SK-N-SH (cell line): ENCODE measurements around the gene CTTN. TPM values are rescaled to one million over a fixed set of nuclear protein-coding genes. Genes with fewer than 3 reads are reported as not detected.
A peak's percentile ranks its signal among the peaks of the same experiment; 100 is the strongest.

Experiments
- CTCF ChIA-PET: fragments of 300-600, 350-600 bp; formaldehyde crosslinking; extraction: SDS; loops from one replicate; lab custom pipeline; 2021; lab: Yijun Ruan, JAX
- POLR2A ChIA-PET: fragments of 350-600 bp; sonication (Branson Sonifier 250); formaldehyde crosslinking; extraction: SDS; loops from one replicate; lab custom pipeline; 2020; ENCODE audit warnings: antibody characterized with exemption, inconsistent platforms; lab: Yijun Ruan, JAX
- DNase-seq: peaks from one replicate; pipeline ENCODE4 v3.0.0; 2012
- H2AFZ ChIP-seq: fragments of 200-600 bp; sonication (generic); 2 replicates; pipeline ENCODE4 v1.8.1; 2016; ENCODE audit warnings: antibody characterized with exemption, mild to moderate bottlenecking, low read depth
- H3F3A ChIP-seq: fragments of 200-600 bp; sonication (generic); replicated peaks from 2 replicates; pipeline ENCODE3; 2016; ENCODE audit warnings: antibody characterized with exemption, mild to moderate bottlenecking; ENCODE audit not compliant: insufficient read depth
- H3K27ac ChIP-seq, 2 experiments: fragments of 200-500 bp in 1 of 2; fragments of 200-600 bp in 1 of 2; sonication (Bioruptor generic) in 1 of 2; sonication (generic), shearing (Covaris generic) in 1 of 2; 2 replicates each; pipeline versions ENCODE4 v1.5.1 to v1.6.1; 2014 to 2016; ENCODE audit warnings: low read depth in 2 of 2, inconsistent platforms in 1 of 2, low read length in 1 of 2, mild to moderate bottlenecking in 1 of 2, mixed read lengths in 1 of 2
- H3K27me3 ChIP-seq: fragments of 200-600 bp; sonication (generic), shearing (Covaris generic); 2 replicates; pipeline ENCODE4 v1.6.1; 2016; ENCODE audit warnings: mixed run types; ENCODE audit not compliant: insufficient read depth
- H3K36me3 ChIP-seq, 2 experiments: fragments of 200-500 bp in 1 of 2; fragments of 200-600 bp in 1 of 2; sonication (Bioruptor generic) in 1 of 2; sonication (generic) in 1 of 2; replicated peaks in 1 of 2; 2 replicates each; pipeline versions ENCODE3 to v1.5.1; 2014 to 2016; ENCODE audit warnings: low read length in 1 of 2, mild to moderate bottlenecking in 1 of 2; ENCODE audit not compliant: insufficient read depth in 2 of 2, control insufficient read depth in 1 of 2
- H3K4me1 ChIP-seq, 2 experiments: fragments of 200-500 bp in 1 of 2; fragments of 200-600 bp in 1 of 2; sonication (Bioruptor generic) in 1 of 2; sonication (generic), shearing (Covaris generic) in 1 of 2; 2 replicates each; pipeline versions ENCODE4 v1.5.1 to v1.6.1; 2014 to 2016; ENCODE audit warnings: low read depth in 1 of 2, low read length in 1 of 2, mixed run types in 1 of 2; ENCODE audit not compliant: insufficient read depth in 2 of 2, control insufficient read depth in 1 of 2
- H3K4me2 ChIP-seq: fragments of 200-600 bp; sonication (generic), shearing (Covaris generic); 2 replicates; pipeline ENCODE4 v1.6.1; 2017; ENCODE audit warnings: mixed run types
- H3K4me3 ChIP-seq, 2 experiments: fragments of 200-500 bp in 1 of 2; fragments of 200-600 bp in 1 of 2; sonication (Bioruptor generic) in 1 of 2; sonication (generic), shearing (Covaris generic) in 1 of 2; 2 replicates each; pipeline versions ENCODE4 v1.5.1 to v1.8.1; 2014 to 2016; ENCODE audit warnings: low read depth in 2 of 2, inconsistent platforms in 1 of 2, low read length in 1 of 2, mild to moderate bottlenecking in 1 of 2, mixed read lengths in 1 of 2, moderate library complexity in 1 of 2
- H3K79me2 ChIP-seq: fragments of 200-600 bp; sonication (generic); 2 replicates; pipeline ENCODE4 v1.8.1; 2017; ENCODE audit warnings: mild to moderate bottlenecking; ENCODE audit not compliant: insufficient read depth
- H3K9ac ChIP-seq: fragments of 200-600 bp; sonication (generic); 2 replicates; pipeline ENCODE4 v1.6.1; 2017; ENCODE audit warnings: mixed run types
- H3K9me2 ChIP-seq: fragments of 200-600 bp; sonication (generic); 2 replicates; pipeline ENCODE4 v1.6.1; 2017; ENCODE audit warnings: mixed run types
- H3K9me3 ChIP-seq: fragments of 200-600 bp; sonication (generic); 2 replicates; pipeline ENCODE4 v1.6.1; 2017; ENCODE audit warnings: mixed run types, mild to moderate bottlenecking, moderate library complexity
- H4K20me1 ChIP-seq: fragments of 200-600 bp; sonication (generic); 2 replicates; pipeline ENCODE4 v1.6.1; 2017; ENCODE audit warnings: mild to moderate bottlenecking, mixed run types; ENCODE audit not compliant: insufficient read depth
- CHD2 ChIP-seq: fragments of 150-350 bp; IDR thresholded peaks from 2 replicates; pipeline ENCODE4 v1.6.1; 2018; ENCODE audit warnings: low read length; ENCODE audit not compliant: partially characterized antibody
- MEF2A ChIP-seq: IDR thresholded peaks from 2 replicates; pipeline ENCODE4 v1.4.0; 2012; ENCODE audit warnings: low read depth, borderline replicate concordance
- WGBS: methylation state at CpG from one replicate; pipeline ENCODE4 v1.1.6; 2017; ENCODE audit warnings: low lambda C conversion rate; 5-methylcytosine and 5-hydroxymethylcytosine counted together
- polyA plus RNA-seq, 3 experiments: library from polyadenylated mRNA; depleted of rRNA; stranded (reverse); fragments of >200 nt; gene quantifications; 2 replicates each; pipeline ENCODE4 v1.2.3, GENCODE V29; 2012
- TF ChIP-seq, protein P1 (sequence below): IDR thresholded peaks from 2 replicates; pipeline ENCODE4 v1.4.0; 2012; ENCODE audit warnings: low read depth, borderline replicate concordance
- TF ChIP-seq, protein P2 (sequence below): IDR thresholded peaks from 2 replicates; pipeline ENCODE4 v1.6.1; 2012; ENCODE audit warnings: mild to moderate bottlenecking, low read depth, low read length, moderate library complexity
- TF ChIP-seq, protein P3 (sequence below): IDR thresholded peaks from 2 replicates; pipeline ENCODE4 v1.4.0; 2012; ENCODE audit warnings: low read depth

CTTN gene
- polyA plus RNA-seq, 1 of the 3 experiments (the other 2 are of a cell fraction) = 243 TPM

DNA sequence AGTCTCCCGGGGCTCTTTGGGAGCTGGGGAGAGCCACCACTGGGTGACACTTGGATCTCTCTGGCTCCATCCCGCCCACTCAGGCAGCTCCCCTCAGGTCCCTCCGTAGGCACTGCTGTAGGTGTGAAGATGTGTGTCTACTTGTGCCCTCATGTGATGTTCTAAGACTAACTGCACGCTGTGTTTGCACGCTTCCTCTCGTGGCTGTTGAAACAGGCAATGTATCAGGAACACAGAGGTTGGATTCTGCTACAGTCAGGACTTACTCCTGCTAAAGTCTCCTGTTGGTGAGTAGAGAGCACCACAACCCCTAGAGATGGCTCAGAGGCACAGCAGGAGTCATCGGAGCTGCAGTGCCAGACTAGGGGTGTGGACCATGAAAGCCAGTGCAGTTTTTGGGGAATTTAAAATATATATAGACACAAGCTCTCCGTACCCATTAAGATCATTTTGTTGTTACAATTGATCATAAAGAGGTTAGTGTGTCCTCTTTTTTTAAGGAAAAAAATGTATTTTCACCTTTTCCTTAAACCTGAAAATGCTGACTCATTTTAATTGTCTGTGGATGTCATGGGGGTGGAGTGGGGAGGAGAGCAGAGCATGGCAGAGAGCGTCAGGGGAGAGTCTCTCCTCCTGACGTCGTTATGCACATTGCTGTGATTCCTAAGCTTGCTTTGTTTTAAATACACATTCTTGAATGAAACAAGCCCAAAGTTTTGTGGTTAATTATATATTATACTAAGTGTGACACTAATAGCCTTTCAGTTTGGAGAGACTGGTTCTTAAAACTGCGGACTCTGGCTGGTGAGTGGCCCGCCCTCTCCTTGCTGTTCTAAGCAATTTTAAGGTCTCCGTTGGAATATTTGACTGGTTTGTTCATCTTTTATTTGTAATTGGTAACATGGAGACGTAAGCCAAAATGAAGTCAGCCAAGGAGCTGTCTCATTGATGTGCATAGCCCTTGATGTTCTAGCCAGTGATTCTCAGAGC, 16.2 kb upstream of the CTTN start:
- Histone ChIP-seq H3K27ac (0 out of 4 replicates have a peak overlapping the region, but pooled peaks of 1 of the 2 experiments have one; percentile 5), H3K9me3 (no peaks in the 10 kb centered on the region), H2AFZ (no peak overlapping the region), H3K9me2 (no peaks in the 10 kb centered on the region), H3K36me3 (peaks cover 37 to 45% of the 10 kb centered on the region in 2 experiments), H3K27me3 (no peaks in the 10 kb centered on the region), H3K4me3 (no peak overlapping the region), H4K20me1 (no peaks in the 10 kb centered on the region; the same call in 1 of the 2 replicates), H3K4me1 (peaks cover 7 to 15% of the 10 kb centered on the region in 2 experiments; a peak in 1 of 4 replicates), H3K9ac (no peak overlapping the region), H3F3A (no peaks in the 10 kb centered on the region), H3K4me2 (no peak overlapping the region), H3K79me2 (no peaks in the 10 kb centered on the region; the same call in none of the 2 replicates)
- POLR2A ChIA-PET = no interaction called here
- no peak for DNase-seq
- CTCF ChIA-PET = no interaction called here
- 87% methylated on average over 15 of the region's 15 CpGs for WGBS
- TF ChIP-seq, protein P1, sequence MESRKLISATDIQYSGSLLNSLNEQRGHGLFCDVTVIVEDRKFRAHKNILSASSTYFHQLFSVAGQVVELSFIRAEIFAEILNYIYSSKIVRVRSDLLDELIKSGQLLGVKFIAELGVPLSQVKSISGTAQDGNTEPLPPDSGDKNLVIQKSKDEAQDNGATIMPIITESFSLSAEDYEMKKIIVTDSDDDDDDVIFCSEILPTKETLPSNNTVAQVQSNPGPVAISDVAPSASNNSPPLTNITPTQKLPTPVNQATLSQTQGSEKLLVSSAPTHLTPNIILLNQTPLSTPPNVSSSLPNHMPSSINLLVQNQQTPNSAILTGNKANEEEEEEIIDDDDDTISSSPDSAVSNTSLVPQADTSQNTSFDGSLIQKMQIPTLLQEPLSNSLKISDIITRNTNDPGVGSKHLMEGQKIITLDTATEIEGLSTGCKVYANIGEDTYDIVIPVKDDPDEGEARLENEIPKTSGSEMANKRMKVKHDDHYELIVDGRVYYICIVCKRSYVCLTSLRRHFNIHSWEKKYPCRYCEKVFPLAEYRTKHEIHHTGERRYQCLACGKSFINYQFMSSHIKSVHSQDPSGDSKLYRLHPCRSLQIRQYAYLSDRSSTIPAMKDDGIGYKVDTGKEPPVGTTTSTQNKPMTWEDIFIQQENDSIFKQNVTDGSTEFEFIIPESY = no peak
- TF ChIP-seq, protein P2, sequence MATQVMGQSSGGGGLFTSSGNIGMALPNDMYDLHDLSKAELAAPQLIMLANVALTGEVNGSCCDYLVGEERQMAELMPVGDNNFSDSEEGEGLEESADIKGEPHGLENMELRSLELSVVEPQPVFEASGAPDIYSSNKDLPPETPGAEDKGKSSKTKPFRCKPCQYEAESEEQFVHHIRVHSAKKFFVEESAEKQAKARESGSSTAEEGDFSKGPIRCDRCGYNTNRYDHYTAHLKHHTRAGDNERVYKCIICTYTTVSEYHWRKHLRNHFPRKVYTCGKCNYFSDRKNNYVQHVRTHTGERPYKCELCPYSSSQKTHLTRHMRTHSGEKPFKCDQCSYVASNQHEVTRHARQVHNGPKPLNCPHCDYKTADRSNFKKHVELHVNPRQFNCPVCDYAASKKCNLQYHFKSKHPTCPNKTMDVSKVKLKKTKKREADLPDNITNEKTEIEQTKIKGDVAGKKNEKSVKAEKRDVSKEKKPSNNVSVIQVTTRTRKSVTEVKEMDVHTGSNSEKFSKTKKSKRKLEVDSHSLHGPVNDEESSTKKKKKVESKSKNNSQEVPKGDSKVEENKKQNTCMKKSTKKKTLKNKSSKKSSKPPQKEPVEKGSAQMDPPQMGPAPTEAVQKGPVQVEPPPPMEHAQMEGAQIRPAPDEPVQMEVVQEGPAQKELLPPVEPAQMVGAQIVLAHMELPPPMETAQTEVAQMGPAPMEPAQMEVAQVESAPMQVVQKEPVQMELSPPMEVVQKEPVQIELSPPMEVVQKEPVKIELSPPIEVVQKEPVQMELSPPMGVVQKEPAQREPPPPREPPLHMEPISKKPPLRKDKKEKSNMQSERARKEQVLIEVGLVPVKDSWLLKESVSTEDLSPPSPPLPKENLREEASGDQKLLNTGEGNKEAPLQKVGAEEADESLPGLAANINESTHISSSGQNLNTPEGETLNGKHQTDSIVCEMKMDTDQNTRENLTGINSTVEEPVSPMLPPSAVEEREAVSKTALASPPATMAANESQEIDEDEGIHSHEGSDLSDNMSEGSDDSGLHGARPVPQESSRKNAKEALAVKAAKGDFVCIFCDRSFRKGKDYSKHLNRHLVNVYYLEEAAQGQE = no peak
- TF ChIP-seq MEF2A = no peak
- TF ChIP-seq, protein P3, sequence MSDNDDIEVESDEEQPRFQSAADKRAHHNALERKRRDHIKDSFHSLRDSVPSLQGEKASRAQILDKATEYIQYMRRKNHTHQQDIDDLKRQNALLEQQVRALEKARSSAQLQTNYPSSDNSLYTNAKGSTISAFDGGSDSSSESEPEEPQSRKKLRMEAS = no peak
- no peak for TF ChIP-seq CHD2
